OCI-LY7 (cell line): ENCODE data around the gene TICAM2.

Experiments used
- CTCF ChIP-seq: fragments of 200-600 bp; sonication (generic); conservative IDR thresholded peaks from 2 replicates; pipeline ENCODE4 v1.5.1; 2014; ENCODE audit warnings: mild to moderate bottlenecking, antibody characterized with exemption, low read length, moderate library complexity, mixed read lengths
- EZH2phosphoT487 ChIP-seq: fragments of 200-600 bp; sonication (generic); IDR thresholded peaks from 2 replicates; pipeline ENCODE4 v1.6.1; 2018; ENCODE audit warnings: low read depth, borderline replicate concordance, mild to moderate bottlenecking, mixed run types, antibody characterized with exemption, low read length, moderate library complexity, mixed read lengths

DNA sequence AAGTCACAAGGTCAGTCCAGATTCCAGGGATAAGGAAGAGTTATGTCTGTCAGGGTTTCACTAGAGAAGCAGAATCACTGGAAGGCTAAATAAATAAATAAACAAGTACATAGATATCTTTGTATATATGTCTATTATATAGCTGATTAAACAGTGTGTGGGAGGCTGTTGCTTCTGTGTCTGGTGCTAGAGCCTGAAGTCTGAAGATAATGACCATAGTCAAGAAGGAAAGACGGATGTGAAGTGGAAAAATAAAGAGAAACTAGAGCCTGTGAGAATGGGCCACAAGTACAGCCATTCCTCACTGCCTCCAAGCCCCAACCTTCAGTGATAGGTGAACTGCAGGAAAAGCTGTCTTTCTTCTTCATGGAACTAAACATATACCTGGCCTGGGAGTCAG lies 27.6 kb upstream of the TICAM2 start:
- TF ChIP-seq CTCF (no peak), EZH2phosphoT487 (no peak)
